ENCODE results near the gene EXOC3. TPM values are rescaled to one million over a fixed set of nuclear protein-coding genes. Genes with fewer than 3 reads are reported as not detected.

The EXOC3 gene
- total RNA-seq, 1 donor from 2014 or later, result 23.8 TPM

DNA sequence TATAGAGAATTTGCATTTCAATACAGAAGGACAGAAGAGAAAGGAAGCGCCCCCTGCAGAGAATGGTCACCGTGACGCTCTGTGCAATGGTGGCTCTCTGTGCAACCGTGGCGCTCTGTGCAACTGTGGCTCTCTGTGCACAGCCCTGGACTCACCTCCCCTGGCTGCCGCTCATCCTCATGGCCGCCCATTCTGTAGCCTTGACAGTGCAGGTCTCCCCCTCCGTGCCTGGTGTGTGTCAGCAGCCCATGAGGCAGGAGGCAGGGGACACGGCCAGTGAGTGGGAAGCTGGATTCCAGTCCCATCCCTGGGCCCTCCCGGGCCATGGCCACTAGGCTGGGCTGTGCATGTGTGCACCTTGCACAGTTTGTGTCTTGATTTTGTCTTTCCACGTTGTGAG is 12.0 kb downstream of the EXOC3 start:
- TF ChIP-seq, protein P1, sequence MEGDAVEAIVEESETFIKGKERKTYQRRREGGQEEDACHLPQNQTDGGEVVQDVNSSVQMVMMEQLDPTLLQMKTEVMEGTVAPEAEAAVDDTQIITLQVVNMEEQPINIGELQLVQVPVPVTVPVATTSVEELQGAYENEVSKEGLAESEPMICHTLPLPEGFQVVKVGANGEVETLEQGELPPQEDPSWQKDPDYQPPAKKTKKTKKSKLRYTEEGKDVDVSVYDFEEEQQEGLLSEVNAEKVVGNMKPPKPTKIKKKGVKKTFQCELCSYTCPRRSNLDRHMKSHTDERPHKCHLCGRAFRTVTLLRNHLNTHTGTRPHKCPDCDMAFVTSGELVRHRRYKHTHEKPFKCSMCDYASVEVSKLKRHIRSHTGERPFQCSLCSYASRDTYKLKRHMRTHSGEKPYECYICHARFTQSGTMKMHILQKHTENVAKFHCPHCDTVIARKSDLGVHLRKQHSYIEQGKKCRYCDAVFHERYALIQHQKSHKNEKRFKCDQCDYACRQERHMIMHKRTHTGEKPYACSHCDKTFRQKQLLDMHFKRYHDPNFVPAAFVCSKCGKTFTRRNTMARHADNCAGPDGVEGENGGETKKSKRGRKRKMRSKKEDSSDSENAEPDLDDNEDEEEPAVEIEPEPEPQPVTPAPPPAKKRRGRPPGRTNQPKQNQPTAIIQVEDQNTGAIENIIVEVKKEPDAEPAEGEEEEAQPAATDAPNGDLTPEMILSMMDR (conservative IDR thresholded peaks at IDR 0.05; ENCODE audit: low read depth, low read length), result no peak
- H3K4me3 ChIP-seq (ENCODE audit: low read depth, low read length), result no peak overlapping the region
- DNase-seq (ENCODE audit: low read depth), result no peak

DNA sequence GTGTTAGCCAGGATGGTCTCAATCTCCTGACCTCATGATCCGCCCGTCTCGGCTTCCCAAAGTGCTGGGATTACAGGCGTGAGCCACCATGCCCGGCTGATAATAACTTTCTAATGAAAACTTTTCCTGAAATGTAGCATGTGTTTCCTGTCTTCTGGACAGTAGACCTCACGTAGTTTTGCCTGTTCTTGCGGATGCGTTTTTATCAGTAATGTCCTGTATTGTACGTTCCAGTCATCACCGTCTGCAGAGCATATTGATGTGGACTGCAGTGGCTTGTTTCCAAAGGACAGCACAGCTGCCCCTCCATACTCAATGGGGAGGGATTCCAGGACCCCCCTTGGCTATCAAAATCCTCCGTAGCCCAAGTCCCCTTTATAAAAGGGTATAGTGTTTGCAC is 12.8 kb downstream of the EXOC3 start:
- TF ChIP-seq, protein P1 (conservative IDR thresholded peaks at IDR 0.05; ENCODE audit: low read depth, low read length), result no peak
- H3K4me3 ChIP-seq (ENCODE audit: low read depth, low read length), result no peak overlapping the region
- DNase-seq (ENCODE audit: low read depth), result no peak

- no peak overlapping the region for H3K4me3 ChIP-seq (ENCODE audit: low read depth, low read length)
- TF ChIP-seq, protein P1 (conservative IDR thresholded peaks at IDR 0.05; ENCODE audit: low read depth, low read length), result no peak
- DNase-seq (ENCODE audit: low read depth), result no peak
Measured at GRCh38 chr5:456351-457194, 13.6 kb downstream of the EXOC3 start.

DNA sequence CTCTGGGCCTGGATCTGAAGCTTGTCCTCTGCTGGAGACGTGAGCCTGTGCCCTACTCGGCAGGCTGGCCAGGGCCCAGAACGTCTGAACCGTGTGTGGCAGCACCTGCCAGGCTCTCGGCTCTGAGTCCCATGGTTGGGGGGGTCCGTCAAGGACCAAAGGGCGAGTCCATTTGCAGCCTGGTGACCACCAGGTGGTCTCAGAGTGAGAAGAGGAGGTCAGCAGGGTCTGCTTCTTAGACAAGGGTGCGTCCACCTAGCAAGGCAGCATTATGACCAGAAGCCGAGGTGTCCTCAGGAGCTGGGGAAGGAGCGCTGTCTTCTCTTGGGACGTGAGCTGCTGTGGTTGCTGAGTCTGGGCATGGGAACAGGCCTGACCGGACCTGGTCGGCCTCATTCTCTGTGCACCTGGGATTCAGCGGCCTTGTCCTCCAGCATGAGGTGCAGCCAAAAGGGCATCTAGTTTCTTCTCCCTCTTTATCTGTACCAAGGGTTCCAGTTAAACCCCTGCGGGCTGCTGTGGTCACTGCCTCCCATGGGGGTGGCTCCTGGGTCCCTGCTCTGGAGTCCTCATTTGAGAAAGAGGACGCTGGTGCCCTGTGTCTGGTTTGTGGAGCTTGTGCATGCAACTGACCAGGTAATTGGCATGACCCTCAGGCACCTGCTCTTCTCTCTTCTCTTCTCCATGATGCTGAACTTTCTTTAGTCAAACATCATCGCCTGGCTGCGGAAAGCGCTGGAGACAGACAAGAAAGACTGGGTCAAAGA is 14.4 kb downstream of the EXOC3 start:
- H3K4me3 ChIP-seq (ENCODE audit: low read depth, low read length), result no peak overlapping the region
- DNase-seq (ENCODE audit: low read depth), result no peak
- TF ChIP-seq, protein P1 (conservative IDR thresholded peaks at IDR 0.05; ENCODE audit: low read depth, low read length), result no peak

GRCh38 chr5:458547-459353 is 15.8 kb downstream of the EXOC3 start:
- TF ChIP-seq, protein P1 (conservative IDR thresholded peaks at IDR 0.05; ENCODE audit: low read depth, low read length), result no peak
- peak; percentile 70 for DNase-seq (ENCODE audit: low read depth)
- no peak overlapping the region for H3K4me3 ChIP-seq (ENCODE audit: low read depth, low read length)

GRCh38 chr5:459562-460272 is 16.7 kb downstream of the EXOC3 start:
- TF ChIP-seq, protein P1 (conservative IDR thresholded peaks at IDR 0.05; ENCODE audit: low read depth, low read length), result no peak
- H3K4me3 ChIP-seq (ENCODE audit: low read depth, low read length), result no peak overlapping the region
- no peak for DNase-seq (ENCODE audit: low read depth)

Data from epithelial cell of proximal tubule (primary cell).